Stomach (tissue), 9 donors: ENCODE measurements around the gene DUSP12. TPM values are rescaled to one million over a fixed set of nuclear protein-coding genes. Genes with fewer than 3 reads are reported as not detected.

Source experiments
- DNase-seq, 2 donors: peaks; one replicate each; pipeline versions ENCODE4 v3.0.0 to v3.0.0-alpha.2; 2013 to 2019
- H3K27ac ChIP-seq, 5 donors: fragments of 200-600 bp in 4 of 5; sonication (generic) in 4 of 5; one replicate each; pipeline ENCODE4 v1.5.1; 2013 to 2019; ENCODE audit warnings: mild to moderate bottlenecking in 1 of 5, moderate library complexity in 1 of 5
- H3K27me3 ChIP-seq, 3 donors: fragments of 200-600 bp; sonication (generic); one replicate each; pipeline ENCODE4 v1.5.1; 2017 to 2019; ENCODE audit warnings: mixed run types in 1 of 3
- H3K36me3 ChIP-seq, 4 donors: fragments of 200-600 bp; sonication (generic); 1 replicate in 3 of 4; 2 replicates in 1 of 4; pipeline ENCODE4 v1.5.1; 2016 to 2019
- H3K4me1 ChIP-seq, 4 donors: fragments of 200-600 bp; sonication (generic); one replicate each; pipeline ENCODE4 v1.5.1; 2016 to 2019
- H3K4me3 ChIP-seq, 4 donors: fragments of 200-600 bp; sonication (generic) in 3 of 4; one replicate each; pipeline ENCODE4 v1.5.1; 2016 to 2019; ENCODE audit warnings: mild to moderate bottlenecking in 1 of 4
- H3K9me3 ChIP-seq, 4 donors: fragments of 200-600 bp; sonication (generic); one replicate each; pipeline ENCODE4 v1.5.1; 2016 to 2019
- CTCF ChIP-seq, 7 experiments: fragments of 450-650 bp in 4 of 7; fragments of 200-600 bp in 3 of 7; sonication (generic) in 3 of 7; IDR thresholded peaks; one replicate each; pipeline ENCODE4 v1.5.1; 2016 to 2019; ENCODE audit warnings: antibody characterized with exemption in 7 of 7, control low read depth in 2 of 7, mild to moderate bottlenecking in 1 of 7
- EP300 ChIP-seq: sonication (generic); formaldehyde crosslinking; IDR thresholded peaks from one replicate; pipeline ENCODE4 v1.6.1; 2017; ENCODE audit warnings: antibody characterized with exemption
- POLR2A ChIP-seq, 4 donors: fragments of 450-650 bp; IDR thresholded peaks; one replicate each; pipeline ENCODE4 v1.6.1; 2016; ENCODE audit warnings: antibody characterized with exemption in 4 of 4, control low read depth in 2 of 4, mild to moderate bottlenecking in 1 of 4, moderate library complexity in 1 of 4
- POLR2AphosphoS5 ChIP-seq, 3 donors: sonication (generic); formaldehyde crosslinking; IDR thresholded peaks; one replicate each; pipeline ENCODE4 v1.6.1; 2016; ENCODE audit warnings: antibody characterized with exemption in 3 of 3
- WGBS, 5 donors: extraction: QIAGEN DNeasy Blood & Tissue Kit in 3 of 5; methylation state at CpG; one replicate each; pipeline versions ENCODE4 v1.1.5 to v1.1.7; 2013 to 2018; 5-methylcytosine and 5-hydroxymethylcytosine counted together
- intact Hi-C: fragments of 100-400 bp; cut with DNase I; formaldehyde crosslinking; loops from one replicate; pipeline ENCODE4 v1.15.1; 2023; ENCODE audit warnings: low total_unique reads
- polyA plus RNA-seq, 3 donors: library from polyadenylated mRNA; stranded (reverse); fragments of 200-250 nt; gene quantifications; one replicate each; pipeline ENCODE4 v1.2.3, GENCODE V29; 2013
- total RNA-seq, 5 donors: library from RNA; depleted of rRNA; stranded (reverse); fragments of >200 nt; gene quantifications; one replicate each; pipeline versions ENCODE4 v1.1.0 to v1.2.3, GENCODE V29; 2014 to 2016
- donor health status: healthy with polysubstance abuse.
- donor health status: Bipolar disorder and iron deficiency.
- donor health status: healthy.

DUSP12 gene
- total and polyA plus RNA-seq, 8 donors, result 1.8 to 39.1 (median 21.2) TPM

GRCh38 chr1:161736335-161736969 lies 13.1 kb upstream of the DUSP12 start:
- peaks cover 0 to 5% (median 0%) of the 10 kb centered on the region in 4 donors for H3K4me1 ChIP-seq
- no peak overlapping the region for H3K27ac ChIP-seq
- no peak for DNase-seq
- H3K9me3 ChIP-seq, result no peaks in the 10 kb centered on the region
- 31 to 41% (median 37%) methylated on average over 4 of the region's 4 CpGs for WGBS, 5 donors
- H3K4me3 ChIP-seq, result no peak overlapping the region
- intact Hi-C loops, result no loop called here
- TF ChIP-seq POLR2AphosphoS5 (IDR thresholded peaks at IDR 0.05), result no peak
- no peaks in the 10 kb centered on the region for H3K36me3 ChIP-seq
- H3K27me3 ChIP-seq, result peaks cover 0 to 31% (median 0%) of the 10 kb centered on the region in 3 donors

DNA sequence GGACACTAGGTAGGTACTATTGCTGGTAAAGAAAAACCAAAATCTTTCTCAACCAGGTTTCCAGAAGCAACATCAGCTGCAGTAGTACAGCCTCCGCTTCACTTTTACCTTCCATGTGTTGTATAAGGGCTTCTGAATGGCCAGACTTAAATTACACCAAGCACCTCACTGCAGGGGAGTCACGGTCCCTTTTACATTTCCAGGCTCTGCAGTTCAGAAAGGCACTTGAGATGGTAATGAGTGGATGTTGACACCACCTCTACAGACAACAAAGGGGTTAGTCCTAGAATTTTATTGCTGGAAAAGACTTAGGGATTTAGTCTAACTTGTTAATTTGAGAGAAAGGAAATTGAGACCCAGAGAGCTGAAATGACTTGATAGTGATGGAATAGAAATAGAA lies 12.0 kb upstream of the DUSP12 start:
- TF ChIP-seq POLR2A (IDR thresholded peaks at IDR 0.05) (no peak), POLR2AphosphoS5 (IDR thresholded peaks at IDR 0.05) (no peak), EP300 (no peak), CTCF (IDR thresholded peaks at IDR 0.05) (no peak)

DNA sequence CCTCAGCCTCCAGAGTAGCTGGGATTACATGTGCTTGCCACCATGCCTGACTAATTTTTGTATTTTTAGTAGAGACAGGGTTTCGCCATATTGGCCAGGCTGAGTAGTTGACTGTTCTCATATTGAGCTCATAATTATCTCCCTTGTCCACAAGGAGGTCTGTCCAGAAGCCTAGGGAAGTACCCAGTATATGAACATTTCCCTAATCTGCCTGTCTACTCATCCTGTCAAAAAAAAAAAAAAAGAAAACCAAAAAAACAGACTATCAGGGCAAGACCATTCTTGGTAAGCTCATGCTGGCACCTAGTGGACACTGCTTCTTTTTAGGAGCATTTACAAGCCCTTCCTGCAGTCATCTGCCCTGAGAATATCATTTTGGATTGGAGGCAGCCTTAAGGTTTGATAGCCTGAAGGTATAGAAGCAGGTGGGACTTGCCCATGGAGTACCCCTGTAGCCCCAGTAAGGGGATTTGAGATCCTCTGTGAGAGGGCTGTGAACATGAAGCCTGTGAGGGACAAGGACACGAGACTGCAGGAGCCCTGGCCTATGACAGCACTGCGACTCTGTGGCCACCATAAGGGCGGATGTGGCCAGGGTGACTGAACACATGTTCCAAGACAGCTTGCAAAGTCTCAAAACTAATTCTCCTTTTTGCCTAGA lies 10.8 kb upstream of the DUSP12 start:
- intact Hi-C loops, result no loop called here
- H3K9me3 ChIP-seq, result no peaks in the 10 kb centered on the region
- TF ChIP-seq POLR2A (IDR thresholded peaks at IDR 0.05), result no peak
- TF ChIP-seq CTCF (IDR thresholded peaks at IDR 0.05), result peak in 2 of 7 experiments; percentile 25 to 42
- no peak for TF ChIP-seq EP300
- TF ChIP-seq POLR2AphosphoS5 (IDR thresholded peaks at IDR 0.05), result no peak
- peaks cover 0 to 31% (median 0%) of the 10 kb centered on the region in 3 donors for H3K27me3 ChIP-seq
- H3K27ac ChIP-seq, result peak overlapping the region in 3 of 5 donors; percentile 0 to 64 (median 63)
- peak; percentile 55 to 62 for DNase-seq
- no peaks in the 10 kb centered on the region for H3K36me3 ChIP-seq
- H3K4me1 ChIP-seq, result peaks cover 0 to 14% (median 3%) of the 10 kb centered on the region in 4 donors
- H3K4me3 ChIP-seq, result no peak overlapping the region
- 70 to 89% (median 76%) methylated on average over 4 of the region's 4 CpGs for WGBS, 5 donors

More for the DNA sequence above, 12.0 kb upstream of the DUSP12 start:
- Histone ChIP-seq H3K27ac (no peak overlapping the region), H3K27me3 (peaks cover 0 to 31% (median 0%) of the 10 kb centered on the region in 3 donors), H3K9me3 (no peaks in the 10 kb centered on the region), H3K4me3 (no peak overlapping the region), H3K36me3 (no peaks in the 10 kb centered on the region), H3K4me1 (peaks cover 0 to 9% (median 0%) of the 10 kb centered on the region in 4 donors)
- 63 to 86% (median 81%) methylated on average over 2 of the region's 2 CpGs for WGBS, 5 donors
- intact Hi-C loops, result no loop called here
- no peak for DNase-seq

DNA sequence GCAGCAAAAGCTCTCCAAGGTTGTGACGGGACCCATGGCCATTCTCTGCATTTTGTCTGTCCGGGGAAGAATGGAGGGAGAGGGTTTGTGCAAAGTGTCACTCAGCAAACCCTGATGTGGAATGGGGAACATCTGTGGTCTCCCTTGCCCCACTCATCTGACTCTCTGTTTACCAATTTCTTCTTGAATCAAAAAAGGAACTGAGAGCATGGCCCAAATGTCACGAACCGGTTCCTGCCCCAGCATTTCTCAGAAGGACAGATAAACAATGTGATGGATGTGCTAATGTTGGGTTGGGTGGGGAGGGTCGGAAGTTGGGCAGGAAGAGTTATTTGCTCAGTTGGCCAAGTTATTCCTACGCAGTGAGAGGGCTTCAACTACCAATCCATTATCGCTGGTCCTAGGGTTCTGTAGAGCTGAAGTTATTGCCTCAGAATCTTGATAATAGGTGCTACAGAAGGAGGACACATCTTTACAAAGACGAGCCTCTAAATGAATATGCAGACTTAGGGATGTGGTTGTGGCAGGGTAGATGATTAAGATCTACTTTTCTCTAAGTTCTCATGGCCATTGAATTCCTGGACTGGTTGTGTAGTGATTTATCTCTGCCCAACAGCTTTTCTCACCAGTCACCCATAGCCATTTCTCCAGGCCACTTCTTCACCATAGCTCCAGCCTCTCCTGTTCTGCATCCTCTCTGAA lies 9.6 kb upstream of the DUSP12 start:
- no peak overlapping the region for H3K4me3 ChIP-seq
- intact Hi-C loops, result loop anchor here (10.0 kb wide), 2 partner anchors 95 to 255 kb away; no protein-coding TSS in a partner anchor
- peaks cover 0 to 31% (median 0%) of the 10 kb centered on the region in 3 donors for H3K27me3 ChIP-seq
- TF ChIP-seq EP300 (no peak), CTCF (IDR thresholded peaks at IDR 0.05) (no peak)
- 43 to 57% (median 52%) methylated on average over 8 of the region's 8 CpGs for WGBS, 5 donors
- DNase-seq, result no peak
- no peaks in the 10 kb centered on the region for H3K36me3 ChIP-seq
- peaks cover 0 to 19% (median 3%) of the 10 kb centered on the region in 4 donors for H3K4me1 ChIP-seq
- H3K9me3 ChIP-seq, result no peaks in the 10 kb centered on the region
- H3K27ac ChIP-seq, result peak overlapping the region in 3 of 5 donors; percentile 36 to 64 (median 63)
